MM.1S (cell line): ENCODE results near the gene ECHDC3.
"Not testable (repeated sequence)": the region's sequence is repeated elsewhere in the genome, so short reads cannot be mapped to it uniquely, and the experiment has no call there.

Experiments used
- DNase-seq: peaks from one replicate; pipeline ENCODE4 v3.0.0-alpha.2; 2015
- H2AFZ ChIP-seq: fragments of 300-600 bp; sonication (generic); 2 replicates; pipeline ENCODE4 v1.6.0; 2016; ENCODE audit warnings: antibody characterized with exemption, low read length
- H3F3A ChIP-seq: fragments of 300-600 bp; sonication (generic); 2 replicates; pipeline ENCODE4 v1.6.1; 2016; ENCODE audit warnings: mild to moderate bottlenecking, antibody characterized with exemption, low read length, moderate library complexity, mixed read lengths; ENCODE audit not compliant: insufficient read depth
- H3K27ac ChIP-seq: fragments of 300-600 bp; sonication (generic); 2 replicates; pipeline ENCODE4 v1.5.1; 2016; ENCODE audit warnings: mild to moderate bottlenecking, low read length
- H3K27me3 ChIP-seq: fragments of 300-600 bp; sonication (generic); replicated peaks from 2 replicates; pipeline ENCODE4 v1.6.0; 2016; ENCODE audit warnings: low read length; ENCODE audit not compliant: insufficient read depth
- H3K36me3 ChIP-seq: fragments of 300-600 bp; sonication (generic); replicated peaks from 2 replicates; pipeline ENCODE4 v1.6.1; 2016; ENCODE audit warnings: mild to moderate bottlenecking, low read length, mixed read lengths; ENCODE audit not compliant: insufficient read depth
- H3K4me1 ChIP-seq: fragments of 300-600 bp; sonication (generic); 2 replicates; pipeline ENCODE4 v1.6.1; 2016; ENCODE audit warnings: low read length, mixed read lengths
- H3K4me2 ChIP-seq: fragments of 300-600 bp; sonication (generic); 2 replicates; pipeline ENCODE4 v1.6.0; 2016; ENCODE audit warnings: low read depth, low read length
- H3K4me3 ChIP-seq: fragments of 300-600 bp; sonication (generic); 2 replicates; pipeline ENCODE4 v1.5.1; 2016; ENCODE audit warnings: low read length, mixed read lengths
- H3K79me2 ChIP-seq: fragments of 300-600 bp; sonication (generic); 2 replicates; pipeline ENCODE4 v1.6.1; 2016; ENCODE audit warnings: mixed run types, low read length, mixed read lengths
- H3K9ac ChIP-seq: fragments of 300-600 bp; sonication (generic); 2 replicates; pipeline ENCODE4 v1.6.1; 2016; ENCODE audit warnings: low read length, mixed read lengths
- H3K9me2 ChIP-seq: fragments of 300-600 bp; sonication (generic); replicated peaks from 2 replicates; pipeline ENCODE4 v1.6.1; 2016; ENCODE audit warnings: mild to moderate bottlenecking, low read length, mixed read lengths; ENCODE audit not compliant: insufficient read depth
- H3K9me3 ChIP-seq: fragments of 300-600 bp; sonication (generic); replicated peaks from 2 replicates; pipeline ENCODE4 v1.6.1; 2016; ENCODE audit warnings: mild to moderate bottlenecking, low read length, mixed read lengths; ENCODE audit not compliant: insufficient read depth
- H4K20me1 ChIP-seq: fragments of 300-600 bp; sonication (generic); 2 replicates; pipeline ENCODE4 v1.6.1; 2016; ENCODE audit warnings: mild to moderate bottlenecking, low read length, moderate library complexity, mixed read lengths; ENCODE audit not compliant: insufficient read depth
- CTCF ChIP-seq: fragments of 300-600 bp; sonication (generic); IDR thresholded peaks from 2 replicates; pipeline ENCODE4 v1.5.1; 2016; ENCODE audit warnings: antibody characterized with exemption, low read length, mixed read lengths
- EZH2 ChIP-seq: fragments of 300-600 bp; sonication (generic); optimal IDR thresholded peaks from 2 replicates; pipeline ENCODE3; 2017; ENCODE audit warnings: low read depth, mild to moderate bottlenecking, antibody characterized with exemption, low read length, mixed read lengths
- EZH2phosphoT487 ChIP-seq: fragments of 300-600 bp; sonication (generic); IDR thresholded peaks from 2 replicates; pipeline ENCODE4 v1.6.1; 2018; ENCODE audit warnings: antibody characterized with exemption, low read length

The ECHDC3 gene

GRCh38 chr10:11730779-11731178 lies 11.4 kb upstream of the ECHDC3 start:
- H4K20me1 ChIP-seq = no peaks in the 10 kb centered on the region
- H3K4me1 ChIP-seq = no peaks in the 10 kb centered on the region
- no peaks in the 10 kb centered on the region for H3K9me2 ChIP-seq
- H3F3A ChIP-seq = no peaks in the 10 kb centered on the region
- no peaks in the 10 kb centered on the region for H3K36me3 ChIP-seq
- H3K4me3 ChIP-seq = no peak overlapping the region
- TF ChIP-seq EZH2phosphoT487 (no peak), CTCF (no peak), EZH2 (no peak)
- peaks cover 16% of the 10 kb centered on the region for H3K27me3 ChIP-seq
- no peaks in the 10 kb centered on the region for H3K79me2 ChIP-seq
- H3K4me2 ChIP-seq = no peak overlapping the region
- no peaks in the 10 kb centered on the region for H3K9me3 ChIP-seq
- H3K27ac ChIP-seq = no peak overlapping the region
- no peak overlapping the region for H3K9ac ChIP-seq
- DNase-seq = no peak
- H2AFZ ChIP-seq = no peak overlapping the region

GRCh38 chr10:11736767-11737166 lies 5.4 kb upstream of the ECHDC3 start:
- not testable (repeated sequence) for H3K27me3 ChIP-seq, H3K36me3 ChIP-seq, H3K4me2 ChIP-seq, H3K9ac ChIP-seq, H3F3A ChIP-seq, H3K4me1 ChIP-seq, H3K9me3 ChIP-seq, H4K20me1 ChIP-seq, H3K9me2 ChIP-seq, H3K27ac ChIP-seq, H3K4me3 ChIP-seq, DNase-seq, H3K79me2 ChIP-seq, H2AFZ ChIP-seq

GRCh38 chr10:11737258-11738032 lies 4.7 kb upstream of the ECHDC3 start:
- H4K20me1 ChIP-seq, H3K9me2 ChIP-seq, H3K79me2 ChIP-seq, H3K27ac ChIP-seq, H3K4me1 ChIP-seq, H3K27me3 ChIP-seq, H3K9me3 ChIP-seq, H3K4me2 ChIP-seq, H2AFZ ChIP-seq, H3F3A ChIP-seq, H3K4me3 ChIP-seq, H3K36me3 ChIP-seq, DNase-seq, H3K9ac ChIP-seq: not testable (repeated sequence)

GRCh38 chr10:11740907-11741306 lies 1.3 kb upstream of the ECHDC3 start:
- no peaks in the 10 kb centered on the region for H4K20me1 ChIP-seq
- H3K36me3 ChIP-seq = no peaks in the 10 kb centered on the region
- H3K9me3 ChIP-seq = no peaks in the 10 kb centered on the region
- no peaks in the 10 kb centered on the region for H3K4me1 ChIP-seq
- no peaks in the 10 kb centered on the region for H3K79me2 ChIP-seq
- no peak overlapping the region for H3K27ac ChIP-seq
- H3K27me3 ChIP-seq = no peaks in the 10 kb centered on the region; the same call in 1 of the 2 replicates
- DNase-seq = no peak
- H3F3A ChIP-seq = no peaks in the 10 kb centered on the region
- H3K9ac ChIP-seq = no peak overlapping the region
- H3K9me2 ChIP-seq = no peaks in the 10 kb centered on the region
- no peak overlapping the region for H2AFZ ChIP-seq
- H3K4me2 ChIP-seq = no peak overlapping the region
- H3K4me3 ChIP-seq = no peak overlapping the region
- TF ChIP-seq EZH2 (no peak), CTCF (no peak), EZH2phosphoT487 (no peak)
